Inflammatory macrophage treated with lipopolysaccharide for 1 hour (primary cell): ENCODE data around the gene TEX26.
A peak's percentile ranks its signal among the peaks of the same experiment; 100 is the strongest.

ENCODE experiments used
- DNase-seq, 2 donors: peaks; one replicate each; pipeline ENCODE4 v3.0.0-alpha.2; 2020 to 2022

Gene TEX26

GRCh38 chr13:30982506-30982905, 50.0 kb downstream of the TEX26 start:
- DNase-seq = no peak

- DNase-seq = no peak
Observed at GRCh38 chr13:30982906-30983305, 50.5 kb downstream of the TEX26 start.

GRCh38 chr13:30983431-30983830, 51.0 kb downstream of the TEX26 start:
- no peak for DNase-seq

GRCh38 chr13:30984620-30985019, 52.2 kb downstream of the TEX26 start:
- DNase-seq = no peak

- DNase-seq = no peak
Observed at GRCh38 chr13:30985637-30986205, 53.3 kb downstream of the TEX26 start.

- DNase-seq = no peak
Observed at GRCh38 chr13:30991184-30991583, 58.7 kb downstream of the TEX26 start.

GRCh38 chr13:30991922-30992321, 59.5 kb downstream of the TEX26 start:
- DNase-seq = no peak

- DNase-seq = no peak
Observed at GRCh38 chr13:30995331-30995730, 62.9 kb downstream of the TEX26 start.

GRCh38 chr13:30997697-30998096, 65.2 kb downstream of the TEX26 start:
- no peak for DNase-seq

- no peak for DNase-seq
Observed at GRCh38 chr13:30998136-30999088, 66.0 kb downstream of the TEX26 start.

- no peak for DNase-seq
Observed at GRCh38 chr13:31000889-31001288, 68.4 kb downstream of the TEX26 start.

- DNase-seq = no peak
Observed at GRCh38 chr13:31001647-31002046, 69.2 kb downstream of the TEX26 start.

- no peak for DNase-seq
Observed at GRCh38 chr13:31005066-31005465, 72.6 kb downstream of the TEX26 start.

GRCh38 chr13:31007417-31007816, 75.0 kb downstream of the TEX26 start:
- no peak for DNase-seq

- no peak for DNase-seq
Observed at GRCh38 chr13:31008400-31009115, 76.1 kb downstream of the TEX26 start.

- no peak for DNase-seq
Observed at GRCh38 chr13:31009166-31009565, 76.7 kb downstream of the TEX26 start.

GRCh38 chr13:31010296-31010695, 77.8 kb downstream of the TEX26 start:
- DNase-seq = no peak

- peak; percentile 37 to 48 for DNase-seq
Observed at GRCh38 chr13:31011193-31011860, 78.9 kb downstream of the TEX26 start.

- DNase-seq = no peak
Observed at GRCh38 chr13:31011901-31012654, 79.6 kb downstream of the TEX26 start.

- DNase-seq = no peak
Observed at GRCh38 chr13:31012655-31013024, 80.2 kb downstream of the TEX26 start.

GRCh38 chr13:31014456-31014855, 82.0 kb downstream of the TEX26 start:
- peak; percentile 24 to 53 for DNase-seq

GRCh38 chr13:31015199-31015598, 82.7 kb downstream of the TEX26 start:
- no peak for DNase-seq
